Measurements from ENCODE around the gene MAD1L1. TPM values are rescaled to one million over a fixed set of nuclear protein-coding genes. Genes with fewer than 3 reads are reported as not detected.

Gene MAD1L1
- total and polyA plus RNA-seq, 7 experiments from 2014 or later = 112 to 314 (median 136) TPM

DNA sequence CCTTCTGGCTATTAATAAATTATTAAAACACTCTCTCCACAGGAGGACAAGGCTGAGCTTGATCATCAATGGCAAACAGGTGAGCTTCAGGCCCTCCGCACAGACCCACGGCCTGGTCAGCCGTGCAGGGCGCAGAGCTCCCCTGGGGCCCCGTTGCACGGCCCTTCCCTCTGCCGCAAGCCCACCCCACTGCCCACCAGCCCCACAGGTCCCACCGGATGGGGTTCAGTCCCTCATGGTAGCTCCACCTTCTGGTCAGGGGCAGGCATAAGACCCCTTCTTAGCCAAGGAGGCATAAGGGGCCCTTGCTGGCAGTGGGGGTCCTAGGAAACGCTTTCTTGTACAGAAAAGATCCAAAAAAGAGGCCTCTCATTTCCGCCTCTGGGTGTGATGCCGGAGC, 84.6 kb downstream of the MAD1L1 start:
- intact Hi-C loops (cut with micrococcal nuclease) = no loop called here

GRCh38 chr7:2146676-2147472, 85.9 kb downstream of the MAD1L1 start:
- no peak overlapping the region for H3K27ac ChIP-seq (ENCODE audit: low read depth, low read length)
- no peaks in the 10 kb centered on the region for H3K9me3 Mint-ChIP-seq
- ChIA-PET POLR2A (no interaction called here), CTCF (no interaction called here)
- no peak overlapping the region for H3K27ac Mint-ChIP-seq
- DNase-seq (no peak), ATAC-seq (no peak)
- no peaks in the 10 kb centered on the region for H3K4me1 ChIP-seq (ENCODE audit: control insufficient read depth in 2 of 2, insufficient read depth in 2 of 2, low read length in 2 of 2)
- H3K27me3 Mint-ChIP-seq = no peaks in the 10 kb centered on the region
- intact Hi-C loops (cut with micrococcal nuclease) = no loop called here
- peaks cover 0 to 22% (median 3%) of the 10 kb centered on the region in 5 donors for H3K36me3 Mint-ChIP-seq
- H3K27me3 ChIP-seq (ENCODE audit: control insufficient read depth in 2 of 2, insufficient read depth in 2 of 2, low read length in 2 of 2) = no peaks in the 10 kb centered on the region
- peaks cover 0 to 4% (median 0%) of the 10 kb centered on the region in 7 donors for H3K4me1 Mint-ChIP-seq
- H3K4me3 Mint-ChIP-seq = no peak overlapping the region
- no peaks in the 10 kb centered on the region for H3K9me3 ChIP-seq (ENCODE audit: control insufficient read depth in 2 of 3, low read length in 3 of 3)
- H3K4me3 ChIP-seq (ENCODE audit: low read length) = no peak overlapping the region
- H3K36me3 ChIP-seq (ENCODE audit: control insufficient read depth in 2 of 3, insufficient read depth in 3 of 3, low read length in 3 of 3) = peaks cover 0 to 50% (median 0%) of the 10 kb centered on the region in 3 experiments

More for the DNA sequence above, 84.6 kb downstream of the MAD1L1 start:
- Histone ChIP-seq H3K9me3 (ENCODE audit: control insufficient read depth in 2 of 3, low read length in 3 of 3) (no peaks in the 10 kb centered on the region), H3K27ac (ENCODE audit: low read depth, low read length) (no peak overlapping the region), H3K27me3 (ENCODE audit: control insufficient read depth in 2 of 2, insufficient read depth in 2 of 2, low read length in 2 of 2) (no peaks in the 10 kb centered on the region), H3K36me3 (ENCODE audit: control insufficient read depth in 2 of 3, insufficient read depth in 3 of 3, low read length in 3 of 3) (peaks cover 0 to 50% (median 0%) of the 10 kb centered on the region in 3 experiments), H3K4me3 (ENCODE audit: low read length) (no peak overlapping the region), H3K4me1 (ENCODE audit: control insufficient read depth in 2 of 2, insufficient read depth in 2 of 2, low read length in 2 of 2) (no peaks in the 10 kb centered on the region)
- Mint-ChIP-seq H3K36me3 (peaks cover 0 to 23% (median 1%) of the 10 kb centered on the region in 5 donors), H3K27ac (no peak overlapping the region), H3K4me1 (peaks cover 0 to 5% (median 0%) of the 10 kb centered on the region in 7 donors), H3K4me3 (no peak overlapping the region), H3K9me3 (no peaks in the 10 kb centered on the region), H3K27me3 (no peaks in the 10 kb centered on the region)
- ATAC-seq = no peak
- DNase-seq = no peak
- POLR2A ChIA-PET = interaction anchor here (0.7 kb wide), 1 partner anchor 228 kb away, joined by 3 read pairs; no protein-coding TSS in a partner anchor
- CTCF ChIA-PET = no interaction called here

DNA sequence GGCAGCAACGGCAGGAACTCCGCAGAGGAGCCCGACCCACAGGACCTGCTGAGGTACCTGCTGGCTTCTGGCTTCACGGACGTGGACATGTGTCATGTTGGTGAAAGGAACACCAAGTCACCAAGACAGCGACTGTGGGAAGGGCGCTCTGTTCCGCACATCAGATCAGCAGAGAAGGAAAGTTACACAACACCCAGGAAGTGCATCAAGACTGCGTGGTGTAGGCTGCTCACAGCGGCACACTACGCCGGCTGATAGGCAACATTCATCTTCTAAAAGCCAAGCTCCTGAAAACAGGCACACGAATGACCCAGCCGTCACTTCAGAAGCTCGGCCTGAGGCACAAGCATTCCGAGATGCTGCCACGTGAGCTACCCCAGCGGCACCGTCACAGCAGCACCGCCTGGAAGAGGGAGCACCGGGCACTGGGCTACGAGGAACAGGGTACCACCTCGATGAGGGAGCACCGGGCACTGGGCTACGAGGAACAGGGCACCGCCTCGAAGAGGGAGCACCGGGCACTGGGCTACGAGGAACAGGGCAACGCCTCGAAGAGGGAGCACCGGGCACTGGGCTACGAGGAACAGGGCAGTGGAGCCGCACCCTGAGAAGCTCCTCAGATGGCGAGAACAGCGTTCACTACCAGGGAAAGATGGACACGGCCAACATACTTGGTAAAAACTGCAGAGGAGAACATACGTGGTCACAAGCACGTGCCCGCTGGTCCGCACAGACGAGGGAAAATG, 86.7 kb downstream of the MAD1L1 start:
- no peak overlapping the region for H3K4me3 Mint-ChIP-seq
- CTCF ChIA-PET = no interaction called here
- no peaks in the 10 kb centered on the region for H3K27me3 Mint-ChIP-seq
- peaks cover 0 to 4% (median 0%) of the 10 kb centered on the region in 7 donors for H3K4me1 Mint-ChIP-seq
- no peaks in the 10 kb centered on the region for H3K9me3 Mint-ChIP-seq
- Histone ChIP-seq H3K4me3 (ENCODE audit: low read length) (no peak overlapping the region), H3K27ac (ENCODE audit: low read depth, low read length) (no peak overlapping the region), H3K27me3 (ENCODE audit: control insufficient read depth in 2 of 2, insufficient read depth in 2 of 2, low read length in 2 of 2) (no peaks in the 10 kb centered on the region), H3K36me3 (ENCODE audit: control insufficient read depth in 2 of 3, insufficient read depth in 3 of 3, low read length in 3 of 3) (peaks cover 0 to 50% (median 0%) of the 10 kb centered on the region in 3 experiments), H3K9me3 (ENCODE audit: control insufficient read depth in 2 of 3, low read length in 3 of 3) (no peaks in the 10 kb centered on the region), H3K4me1 (ENCODE audit: control insufficient read depth in 2 of 2, insufficient read depth in 2 of 2, low read length in 2 of 2) (no peaks in the 10 kb centered on the region)
- POLR2A ChIA-PET = no interaction called here
- ATAC-seq (no peak), DNase-seq (no peak)
- intact Hi-C loops (cut with micrococcal nuclease) = no loop called here
- peaks cover 0 to 22% (median 3%) of the 10 kb centered on the region in 5 donors for H3K36me3 Mint-ChIP-seq
- H3K27ac Mint-ChIP-seq = peak overlapping the region in 1 of 9 donors; percentile 70

DNA sequence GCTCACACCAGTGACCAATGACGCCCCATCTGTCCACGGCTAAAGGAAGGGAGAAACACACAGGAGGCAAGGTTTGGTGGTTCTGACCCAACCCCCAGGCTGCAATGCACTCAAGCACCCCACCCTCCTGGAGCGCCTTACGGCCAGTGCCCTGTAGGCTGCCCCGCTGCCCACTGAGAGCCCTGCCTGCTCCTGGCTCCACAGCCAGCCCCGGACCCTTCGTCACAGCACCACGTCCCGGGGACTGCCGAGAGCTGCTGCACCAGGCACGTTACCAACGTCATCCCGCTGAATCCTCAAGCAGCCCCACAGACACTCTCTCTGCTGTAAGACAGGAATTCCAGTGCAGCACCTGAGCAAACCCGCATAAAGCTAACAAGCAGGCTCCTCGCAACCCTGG, 87.8 kb downstream of the MAD1L1 start:
- H3K4me1 Mint-ChIP-seq = peaks cover 0 to 4% (median 0%) of the 10 kb centered on the region in 7 donors
- H3K4me3 Mint-ChIP-seq = no peak overlapping the region
- no peaks in the 10 kb centered on the region for H3K27me3 Mint-ChIP-seq
- intact Hi-C loops (cut with micrococcal nuclease) = no loop called here
- Histone ChIP-seq H3K27me3 (ENCODE audit: control insufficient read depth in 2 of 2, insufficient read depth in 2 of 2, low read length in 2 of 2) (no peaks in the 10 kb centered on the region), H3K4me3 (ENCODE audit: low read length) (no peak overlapping the region), H3K4me1 (ENCODE audit: control insufficient read depth in 2 of 2, insufficient read depth in 2 of 2, low read length in 2 of 2) (no peaks in the 10 kb centered on the region), H3K36me3 (ENCODE audit: control insufficient read depth in 2 of 3, insufficient read depth in 3 of 3, low read length in 3 of 3) (peaks cover 0 to 50% (median 0%) of the 10 kb centered on the region in 3 experiments), H3K27ac (ENCODE audit: low read depth, low read length) (no peak overlapping the region), H3K9me3 (ENCODE audit: control insufficient read depth in 2 of 3, low read length in 3 of 3) (no peaks in the 10 kb centered on the region)
- ChIA-PET CTCF (no interaction called here), POLR2A (no interaction called here)
- no peak for DNase-seq
- no peak for ATAC-seq
- H3K36me3 Mint-ChIP-seq = peaks cover 0 to 22% (median 3%) of the 10 kb centered on the region in 5 donors
- H3K27ac Mint-ChIP-seq = no peak overlapping the region
- no peaks in the 10 kb centered on the region for H3K9me3 Mint-ChIP-seq

GRCh38 chr7:2143981-2144595, 88.7 kb downstream of the MAD1L1 start:
- Histone ChIP-seq H3K4me1 (ENCODE audit: control insufficient read depth in 2 of 2, insufficient read depth in 2 of 2, low read length in 2 of 2) (no peaks in the 10 kb centered on the region), H3K27ac (ENCODE audit: low read depth, low read length) (no peak overlapping the region), H3K36me3 (ENCODE audit: control insufficient read depth in 2 of 3, insufficient read depth in 3 of 3, low read length in 3 of 3) (peaks cover 0 to 46% (median 0%) of the 10 kb centered on the region in 3 experiments), H3K9me3 (ENCODE audit: control insufficient read depth in 2 of 3, low read length in 3 of 3) (no peaks in the 10 kb centered on the region), H3K4me3 (ENCODE audit: low read length) (no peak overlapping the region), H3K27me3 (ENCODE audit: control insufficient read depth in 2 of 2, insufficient read depth in 2 of 2, low read length in 2 of 2) (no peaks in the 10 kb centered on the region)
- POLR2A ChIA-PET = no interaction called here
- no peaks in the 10 kb centered on the region for H3K27me3 Mint-ChIP-seq
- no peak overlapping the region for H3K4me3 Mint-ChIP-seq
- H3K27ac Mint-ChIP-seq = no peak overlapping the region
- CTCF ChIA-PET = no interaction called here
- no peaks in the 10 kb centered on the region for H3K9me3 Mint-ChIP-seq
- H3K4me1 Mint-ChIP-seq = no peaks in the 10 kb centered on the region
- intact Hi-C loops (cut with micrococcal nuclease) = no loop called here
- DNase-seq = no peak
- no peak for ATAC-seq
- peaks cover 0 to 22% (median 3%) of the 10 kb centered on the region in 5 donors for H3K36me3 Mint-ChIP-seq

DNA sequence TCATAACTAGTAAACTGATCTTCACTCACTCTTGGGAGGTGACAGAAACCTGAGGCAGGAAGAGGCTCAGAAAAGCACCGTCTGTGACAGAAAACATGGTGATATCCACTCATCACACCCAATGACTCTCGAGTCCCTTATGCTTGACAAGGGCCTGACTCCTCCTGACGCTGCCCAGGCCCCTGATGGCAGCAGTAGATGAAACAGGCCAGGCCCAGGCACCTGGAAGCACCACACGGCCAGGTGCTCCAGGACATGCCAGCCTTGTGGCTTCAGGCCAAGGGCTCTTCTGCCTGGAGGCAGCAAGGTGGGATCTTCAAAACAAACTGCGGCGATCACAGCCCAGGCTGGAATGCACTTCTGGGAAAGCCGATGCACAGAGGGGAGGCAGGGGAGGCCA, 89.3 kb downstream of the MAD1L1 start:
- H3K36me3 Mint-ChIP-seq = peaks cover 0 to 22% (median 3%) of the 10 kb centered on the region in 5 donors
- ChIA-PET POLR2A (no interaction called here), CTCF (no interaction called here)
- H3K27ac Mint-ChIP-seq = peak overlapping the region in 1 of 9 donors; percentile 67
- Histone ChIP-seq H3K36me3 (ENCODE audit: control insufficient read depth in 2 of 3, insufficient read depth in 3 of 3, low read length in 3 of 3) (peaks cover 0 to 40% (median 0%) of the 10 kb centered on the region in 3 experiments), H3K4me3 (ENCODE audit: low read length) (no peak overlapping the region), H3K27me3 (ENCODE audit: control insufficient read depth in 2 of 2, insufficient read depth in 2 of 2, low read length in 2 of 2) (no peaks in the 10 kb centered on the region), H3K4me1 (ENCODE audit: control insufficient read depth in 2 of 2, insufficient read depth in 2 of 2, low read length in 2 of 2) (peaks cover 0 to 3% of the 10 kb centered on the region in 2 donors), H3K9me3 (ENCODE audit: control insufficient read depth in 2 of 3, low read length in 3 of 3) (no peaks in the 10 kb centered on the region), H3K27ac (ENCODE audit: low read depth, low read length) (no peak overlapping the region)
- ATAC-seq (no peak), DNase-seq (no peak)
- peaks cover 1 to 4% (median 3%) of the 10 kb centered on the region in 7 donors for H3K4me1 Mint-ChIP-seq
- intact Hi-C loops (cut with micrococcal nuclease) = no loop called here
- no peak overlapping the region for H3K4me3 Mint-ChIP-seq
- H3K27me3 Mint-ChIP-seq = no peaks in the 10 kb centered on the region
- no peaks in the 10 kb centered on the region for H3K9me3 Mint-ChIP-seq
